HCT116 (cell line): ENCODE measurements around the gene ZNF497. TPM values are rescaled to one million over a fixed set of nuclear protein-coding genes. Genes with fewer than 3 reads are reported as not detected.

ENCODE experiments used
- ATAC-seq: fragments of 200-7000 bp; cut with Tn5 transposase; 2 replicates; pipeline ENCODE4 v1.9.1; 2020; ENCODE audit warnings: mild to moderate bottlenecking, moderate library complexity
- BruUV-seq: library from RNA; stranded (reverse); fragments of 400-500 nt; replicated peaks from 2 replicates; lab custom pipeline; 2021; lab: Mats Ljungman, UMichigan
- CTCF ChIA-PET: fragments of 300-600 bp; sonication (Branson Sonifier 250); formaldehyde crosslinking; loops from one replicate; lab custom pipeline; 2021; ENCODE audit warnings: antibody characterized with exemption; lab: Charles Lee
- POLR2A ChIA-PET: fragments of 300-600, 350-600 bp; sonication (Branson Sonifier 250); formaldehyde crosslinking; loops from one replicate; lab custom pipeline; 2021; ENCODE audit warnings: antibody characterized with exemption; lab: Charles Lee
- RAD21 ChIA-PET, 2 experiments: fragments of 300-600 bp; sonication (Branson Sonifier 250); formaldehyde crosslinking; loops; one replicate each; lab custom pipeline; 2023; ENCODE audit warnings: low total read pairs in 2 of 2; ENCODE audit not compliant: uncharacterized antibody in 2 of 2, unreplicated experiment in 2 of 2, low non-redundant PET in 1 of 2; lab: Charles Lee
- DNase-seq: peaks from one replicate; pipeline ENCODE4 v3.0.0-alpha.2; 2010; ENCODE audit warnings: low read depth, low spot score
- H2AFZ ChIP-seq: fragments of 200-600 bp; shearing (Covaris generic), sonication (generic); 2 replicates; pipeline ENCODE4 v1.6.1; 2017; ENCODE audit warnings: low read depth, mixed run types, mixed read lengths, antibody characterized with exemption, low read length; ENCODE audit not compliant: poor library complexity, severe bottlenecking
- H3K27ac ChIP-seq: 2 replicates; pipeline ENCODE4 v1.5.1; 2012; ENCODE audit warnings: low read depth, low read length
- H3K27me3 ChIP-seq: fragments of 200-600 bp; sonication (generic); 2 replicates; pipeline ENCODE4 v1.6.1; 2016; ENCODE audit warnings: mixed run types, low read length, mixed read lengths; ENCODE audit not compliant: insufficient read depth
- H3K36me3 ChIP-seq, 2 experiments: fragments of 200-500 bp in 1 of 2; fragments of 200-600 bp in 1 of 2; sonication (Bioruptor generic) in 1 of 2; sonication (generic) in 1 of 2; 2 replicates each; pipeline versions ENCODE4 v1.5.1 to v1.6.1; 2014 to 2016; ENCODE audit warnings: low read length in 2 of 2, inconsistent platforms in 1 of 2, mixed read lengths in 1 of 2, mixed run types in 1 of 2; ENCODE audit not compliant: insufficient read depth in 2 of 2, control insufficient read depth in 1 of 2
- H3K4me1 ChIP-seq, 2 experiments: fragments of 200-600 bp in 1 of 2; sonication (generic) in 1 of 2; 2 replicates each; pipeline versions ENCODE4 v1.5.1 to v1.6.1; 2012 to 2017; ENCODE audit warnings: low read length in 2 of 2, inconsistent platforms in 1 of 2, mild to moderate bottlenecking in 1 of 2, mixed read lengths in 1 of 2, mixed run types in 1 of 2, moderate library complexity in 1 of 2; ENCODE audit not compliant: insufficient read depth in 2 of 2, control insufficient read depth in 1 of 2
- H3K4me2 ChIP-seq: fragments of 200-600 bp; sonication (generic); 2 replicates; pipeline ENCODE4 v1.6.1; 2017; ENCODE audit warnings: mixed run types, low read length, mixed read lengths
- H3K4me3 ChIP-seq, 2 experiments: fragments of 200-600 bp in 1 of 2; sonication (generic) in 1 of 2; replicated peaks in 1 of 2; 2 replicates each; pipeline ENCODE4 v1.5.1; 2011 to 2016; ENCODE audit warnings: low read length in 2 of 2, control low read depth in 1 of 2, low read depth in 1 of 2, mild to moderate bottlenecking in 1 of 2, mixed read lengths in 1 of 2, mixed run types in 1 of 2
- H3K79me2 ChIP-seq: fragments of 200-600 bp; sonication (generic); 2 replicates; pipeline ENCODE4 v1.6.1; 2017; ENCODE audit warnings: mild to moderate bottlenecking, mixed run types, low read length, moderate library complexity, mixed read lengths; ENCODE audit not compliant: insufficient read depth
- H3K9ac ChIP-seq: fragments of 200-600 bp; sonication (generic); 2 replicates; pipeline ENCODE4 v1.6.1; 2016; ENCODE audit warnings: low read length, mixed read lengths
- H3K9me2 ChIP-seq: fragments of 200-600 bp; sonication (generic), shearing (Covaris generic); 2 replicates; pipeline ENCODE4 v1.6.1; 2017; ENCODE audit warnings: mixed run types, mild to moderate bottlenecking, moderate library complexity; ENCODE audit not compliant: insufficient read depth
- H3K9me3 ChIP-seq, 2 experiments: fragments of 200-500 bp in 1 of 2; fragments of 200-600 bp in 1 of 2; sonication (Bioruptor generic) in 1 of 2; sonication (generic) in 1 of 2; 2 replicates each; pipeline ENCODE4 v1.6.1; 2014 to 2017; ENCODE audit warnings: low read length in 2 of 2, mixed read lengths in 2 of 2, inconsistent platforms in 1 of 2, low read depth in 1 of 2, mild to moderate bottlenecking in 1 of 2, mixed run types in 1 of 2, moderate library complexity in 1 of 2; ENCODE audit not compliant: control insufficient read depth in 1 of 2, insufficient read depth in 1 of 2
- H4K20me1 ChIP-seq: fragments of 200-600 bp; sonication (generic), shearing (Covaris generic); 2 replicates; pipeline ENCODE4 v1.6.1; 2017; ENCODE audit warnings: mixed run types, mild to moderate bottlenecking, moderate library complexity; ENCODE audit not compliant: insufficient read depth
- ATF3 ChIP-seq: IDR thresholded peaks from 2 replicates; pipeline ENCODE4 v1.6.1; 2012
- CTCF ChIP-seq, 3 experiments: fragments of 200-600 bp in 1 of 3; sonication (generic) in 1 of 3; IDR thresholded peaks in 2 of 3; conservative IDR thresholded peaks in 1 of 3; 2 replicates each; pipeline ENCODE4 v1.5.1; 2012 to 2017; ENCODE audit warnings: low read depth in 2 of 3, low read length in 2 of 3, antibody characterized with exemption in 1 of 3, borderline replicate concordance in 1 of 3, control low read depth in 1 of 3, mild to moderate bottlenecking in 1 of 3, mixed read lengths in 1 of 3, mixed run types in 1 of 3, moderate library complexity in 1 of 3; ENCODE audit not compliant: insufficient read depth in 1 of 3
- EZH2 ChIP-seq: fragments of 200-600 bp; sonication (generic); IDR thresholded peaks from 2 replicates; pipeline ENCODE4 v1.6.1; 2017; ENCODE audit warnings: antibody characterized with exemption, mixed run types
- JUND ChIP-seq: IDR thresholded peaks from 2 replicates; pipeline ENCODE4 v1.6.1; 2012
- MAX ChIP-seq: IDR thresholded peaks from 2 replicates; pipeline ENCODE4 v1.6.1; 2012
- POLR2A ChIP-seq: IDR thresholded peaks from 2 replicates; pipeline ENCODE4 v1.7.0; 2011; ENCODE audit warnings: borderline replicate concordance; ENCODE audit not compliant: insufficient read depth, insufficient read length; ENCODE audit errors: extremely low read depth
- POLR2AphosphoS5 ChIP-seq: IDR thresholded peaks from 2 replicates; pipeline ENCODE4 v1.6.1; 2011; ENCODE audit warnings: mild to moderate bottlenecking, low read depth, low read length, moderate library complexity
- SIN3A ChIP-seq: IDR thresholded peaks from 2 replicates; pipeline ENCODE4 v1.6.1; 2012; ENCODE audit warnings: low read depth
- TCF7L2 ChIP-seq: IDR thresholded peaks from 2 replicates; pipeline ENCODE4 v1.7.0; 2011; ENCODE audit warnings: borderline replicate concordance, inconsistent platforms; ENCODE audit not compliant: insufficient read depth, insufficient read length; ENCODE audit errors: extremely low read depth
- ZBTB33 ChIP-seq: IDR thresholded peaks from 2 replicates; pipeline ENCODE4 v1.6.1; 2011; ENCODE audit warnings: mild to moderate bottlenecking, low read length, moderate library complexity; ENCODE audit not compliant: insufficient replicate concordance; ENCODE audit errors: extremely low read depth
- ZFX ChIP-seq: fragments of 450-650 bp; IDR thresholded peaks from 2 replicates; pipeline ENCODE4 v1.6.1; 2017
- intact Hi-C: fragments of 100-400 bp; cut with micrococcal nuclease; formaldehyde crosslinking; loops from 2 replicates; pipeline ENCODE4 v1.10.0; 2022
- total RNA-seq: library from RNA; stranded (reverse); gene quantifications from one replicate; pipeline ENCODE4 v1.2.1, GENCODE V29; 2021; ENCODE audit not compliant: unreplicated experiment

Gene ZNF497
- total RNA-seq, 1 experiment from 2014 or later, result 5.1 TPM

GRCh38 chr19:58335630-58336029 is 26.9 kb downstream of the ZNF497 start:
- peaks cover 0 to 1% of the 10 kb centered on the region in 2 experiments; a peak in 1 of 4 replicates for H3K4me1 ChIP-seq
- peaks cover 0 to 4% of the 10 kb centered on the region in 2 experiments; a peak in 1 of 4 replicates for H3K9me3 ChIP-seq
- H3K9me2 ChIP-seq, result no peaks in the 10 kb centered on the region
- ATAC-seq (no peak), DNase-seq (no peak)
- H3K9ac ChIP-seq, result no peak overlapping the region
- H3K27me3 ChIP-seq, result no peaks in the 10 kb centered on the region
- no TSS peak for BruUV-seq
- H3K4me3 ChIP-seq, result no peak overlapping the region
- no peak for TF ChIP-seq EZH2
- TF ChIP-seq ZBTB33, result no peak
- TF ChIP-seq JUND, result no peak
- CTCF ChIA-PET, result no interaction called here
- H4K20me1 ChIP-seq, result no peaks in the 10 kb centered on the region
- RAD21 ChIA-PET, result no interaction called here
- H2AFZ ChIP-seq, result no peak overlapping the region
- H3K4me2 ChIP-seq, result no peak overlapping the region
- intact Hi-C loops, result no loop called here
- H3K27ac ChIP-seq, result no peak overlapping the region
- peaks cover 0 to 21% of the 10 kb centered on the region in 2 experiments; a peak in 1 of 4 replicates for H3K36me3 ChIP-seq
- POLR2A ChIA-PET, result no interaction called here
- no peaks in the 10 kb centered on the region for H3K79me2 ChIP-seq

- H3K9ac ChIP-seq, result no peak overlapping the region
- peaks cover 0 to 7% of the 10 kb centered on the region in 2 experiments; a peak in 2 of 4 replicates for H3K4me1 ChIP-seq
- DNase-seq, result no peak
- ChIA-PET CTCF (no interaction called here), POLR2A (no interaction called here), RAD21 (no interaction called here)
- no peak overlapping the region for H3K4me3 ChIP-seq
- H2AFZ ChIP-seq, result no peak overlapping the region
- no peaks in the 10 kb centered on the region for H3K9me2 ChIP-seq
- H3K27me3 ChIP-seq, result no peaks in the 10 kb centered on the region
- H3K9me3 ChIP-seq, result peaks cover 0 to 4% of the 10 kb centered on the region in 2 experiments; a peak in 1 of 4 replicates
- ATAC-seq, result no peak
- H3K36me3 ChIP-seq, result peaks cover 0 to 21% of the 10 kb centered on the region in 2 experiments; a peak in 1 of 4 replicates
- no peak overlapping the region for H3K4me2 ChIP-seq
- H4K20me1 ChIP-seq, result no peaks in the 10 kb centered on the region
- no peaks in the 10 kb centered on the region for H3K79me2 ChIP-seq
- no peak overlapping the region for H3K27ac ChIP-seq
- no TSS peak for BruUV-seq
- intact Hi-C loops, result no loop called here
- TF ChIP-seq ZFX (no peak), SIN3A (no peak), ATF3 (no peak), JUND (no peak), TCF7L2 (no peak), POLR2A (no peak), CTCF (IDR thresholded peaks at IDR 0.05 in 2 of 3, conservative IDR thresholded peaks at IDR 0.05 in 1 of 3; ENCODE audit: borderline replicate concordance in 1 of 3, insufficient read depth in 1 of 3, low read depth in 2 of 3, low read length in 2 of 3) (no peak), MAX (no peak), POLR2AphosphoS5 (no peak)
Observed at GRCh38 chr19:58334691-58335249, 27.8 kb downstream of the ZNF497 start.
